Renal cortical epithelial cell (primary cell): Measurements from ENCODE around the gene TMEM222. TPM values are rescaled to one million over a fixed set of nuclear protein-coding genes. Genes with fewer than 3 reads are reported as not detected.
"Not testable (repeated sequence)": the region's sequence is repeated elsewhere in the genome, so short reads cannot be mapped to it uniquely, and the experiment has no call there.

Experiments
- DNase-seq: peaks from one replicate; pipeline ENCODE4 v3.0.0-alpha.2; 2011; ENCODE audit warnings: low read depth
- total RNA-seq: library from RNA; depleted of rRNA; stranded (reverse); fragments of >200 nt; gene quantifications from 2 replicates; pipeline ENCODE4 v1.2.3, GENCODE V29; 2014

The TMEM222 gene
- total RNA-seq, 1 donor from 2014 or later, result 30.8 TPM

GRCh38 chr1:27380224-27380623 lies 58.3 kb downstream of the TMEM222 start:
- no peak for DNase-seq

GRCh38 chr1:27380766-27381733 lies 59.1 kb downstream of the TMEM222 start:
- no peak for DNase-seq

DNA sequence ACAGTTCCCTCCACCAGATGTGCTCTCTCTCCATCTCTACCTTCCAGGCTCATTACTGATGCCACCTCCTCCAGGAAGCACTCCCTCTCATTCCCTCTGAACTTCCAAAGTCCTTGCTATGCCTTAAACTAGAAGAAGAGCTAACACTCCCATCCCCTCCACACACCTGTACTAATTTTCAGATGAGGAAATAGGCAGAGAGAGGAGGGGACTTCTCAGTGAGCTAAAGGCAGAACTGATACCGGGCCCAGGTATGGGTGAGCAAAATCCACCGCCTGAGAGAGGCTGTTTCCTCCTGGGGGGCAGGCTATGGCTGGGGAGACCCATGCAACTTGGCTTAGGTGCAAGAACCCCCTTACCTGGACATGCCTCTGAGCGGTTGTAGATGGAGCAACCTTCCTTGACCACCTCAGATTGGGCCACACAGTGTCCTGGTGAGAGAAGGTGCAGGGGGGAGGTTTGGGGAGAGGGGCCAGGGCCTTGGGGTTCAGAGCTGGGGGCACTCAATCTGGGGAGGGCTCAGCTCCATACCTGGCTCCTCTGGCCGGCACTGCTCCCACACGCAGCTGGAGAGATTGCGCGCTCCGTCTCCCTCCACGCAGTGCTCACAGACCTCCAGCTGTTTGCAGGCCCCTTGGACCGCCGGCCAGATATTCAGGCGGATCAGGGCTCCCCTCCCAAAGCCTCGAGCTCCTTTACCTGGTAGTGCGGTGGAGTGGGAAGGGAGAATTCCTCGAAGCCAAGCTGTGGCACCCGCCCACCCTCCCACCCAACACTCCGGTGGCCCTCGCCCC lies 60.2 kb downstream of the TMEM222 start:
- DNase-seq, result no peak

- no peak for DNase-seq
Observed at GRCh38 chr1:27383039-27383605, 61.2 kb downstream of the TMEM222 start, which contains the start of gene CD164L2. Gene CD164L2, minus strand, starts transcription at chr1:27383333. Its CDS starts 94 bp downstream, at chr1:27383239.

GRCh38 chr1:27383661-27384060 lies 61.7 kb downstream of the TMEM222 start:
- no peak for DNase-seq

DNA sequence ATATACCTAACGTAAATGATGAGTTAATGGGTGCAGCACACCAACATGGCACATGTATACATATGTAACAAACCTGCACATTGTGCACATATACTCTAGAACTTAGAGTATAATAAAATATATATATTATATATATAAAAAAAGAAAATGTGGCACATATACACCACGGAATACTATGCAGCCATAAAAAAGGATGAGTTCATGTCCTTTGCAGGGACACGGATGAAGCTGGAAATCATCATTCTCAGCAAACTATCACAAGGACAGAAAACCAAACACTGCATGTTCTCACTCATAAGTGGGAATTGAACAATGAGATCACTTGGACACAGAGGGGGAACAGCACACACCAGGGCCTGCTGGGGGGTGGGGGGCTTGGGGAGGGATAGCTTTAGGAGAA lies 62.8 kb downstream of the TMEM222 start:
- not testable (repeated sequence) for DNase-seq

Other genes with a start within 250 kb of the TMEM222 start
- 2.8 and 20.5 TPM in 2 replicates for gene SLC9A1, start 167.0 kb upstream of the TMEM222 start, total RNA-seq
- gene WDTC1, start 87.5 kb upstream of the TMEM222 start, total RNA-seq, result 16.1 and 48.5 TPM in 2 replicates
- gene SYTL1, start 19.9 kb downstream of the TMEM222 start, total RNA-seq, result 9.0 and 25.4 TPM in 2 replicates
- gene MAP3K6, start 44.8 kb downstream of the TMEM222 start, total RNA-seq, result 14.8 and 15.8 TPM in 2 replicates
- gene FCN3, start 52.7 kb downstream of the TMEM222 start, total RNA-seq, result not detected in 2 replicates
- gene CD164L2, start 61.2 kb downstream of the TMEM222 start, total RNA-seq, result not detected in 2 replicates
- gene GPR3, start 70.5 kb downstream of the TMEM222 start, total RNA-seq, result 0.25 TPM in 1 of 2 replicates, not detected in the other
- 15.1 and 48.0 TPM in 2 replicates for gene WASF2, start 168.0 kb downstream of the TMEM222 start, total RNA-seq